GM12878 (cell line): ENCODE measurements around the gene DCP1A. TPM values are rescaled to one million over a fixed set of nuclear protein-coding genes. Genes with fewer than 3 reads are reported as not detected.

Source experiments
- ATAC-seq: fragments of 200-7000 bp; cut with Tn5 transposase; 3 replicates; pipeline ENCODE4 v1.9.1; 2020; ENCODE audit warnings: mild to moderate bottlenecking, moderate library complexity
- BruUV-seq: library from RNA; stranded (reverse); fragments of 400-500 nt; replicated peaks from 2 replicates; lab custom pipeline; 2021; lab: Mats Ljungman, UMichigan
- CTCF ChIA-PET: fragments of 300-600 bp; sonication (Branson Sonifier 250); formaldehyde crosslinking; extraction: SDS; loops from one replicate; lab custom pipeline; 2021; ENCODE audit warnings: inconsistent platforms; lab: Yijun Ruan, JAX
- POLR2A ChIA-PET: fragments of 350-600 bp; formaldehyde crosslinking; extraction: SDS; loops from one replicate; lab custom pipeline; 2021; ENCODE audit warnings: inconsistent platforms; lab: Charles Lee
- RAD21 ChIA-PET: fragments of 300-600 bp; sonication (Branson Sonifier 250); formaldehyde crosslinking; loops from one replicate; lab custom pipeline; 2023; ENCODE audit warnings: antibody characterized with exemption; ENCODE audit not compliant: unreplicated experiment; lab: Charles Lee
- SMC1A ChIA-PET: fragments of 300-600 bp; sonication (Branson Sonifier 250); formaldehyde crosslinking; loops from one replicate; lab custom pipeline; 2023; ENCODE audit not compliant: unreplicated experiment, uncharacterized antibody; lab: Charles Lee
- DNase-seq: peaks from one replicate; pipeline ENCODE4 v3.0.0-alpha.2; 2011; ENCODE audit warnings: low read depth, low spot score
- FAIRE-seq: peaks from 3 replicates; lab custom pipeline; 2011; peaks lifted over from hg19 to GRCh38; lab: Jason Lieb, UNC
- H2AFZ ChIP-seq: 2 replicates; pipeline ENCODE4 v1.6.0; 2011; ENCODE audit warnings: low read depth, low read length, control low read depth; ENCODE audit not compliant: control insufficient read depth
- H3K27ac ChIP-seq: 2 replicates; pipeline ENCODE4 v1.5.1; 2011; ENCODE audit warnings: control low read depth; ENCODE audit not compliant: control insufficient read depth, insufficient read depth
- H3K27me3 ChIP-seq, 2 experiments: replicated peaks in 1 of 2; 2 replicates each; pipeline versions ENCODE4 v1.6.0 to v1.6.1; 2011; ENCODE audit warnings: low read length in 1 of 2; ENCODE audit not compliant: control insufficient read depth in 2 of 2, insufficient read depth in 2 of 2
- H3K36me3 ChIP-seq, 2 experiments: 2 replicates each; pipeline ENCODE4 v1.5.1; 2011; ENCODE audit warnings: low read length in 1 of 2; ENCODE audit not compliant: control insufficient read depth in 2 of 2, insufficient read depth in 2 of 2
- H3K4me1 ChIP-seq: 2 replicates; pipeline ENCODE4 v1.6.1; 2011; ENCODE audit warnings: mild to moderate bottlenecking, low read length, moderate library complexity, mixed read lengths; ENCODE audit not compliant: control insufficient read depth, insufficient read depth
- H3K4me2 ChIP-seq: 2 replicates; pipeline ENCODE4 v1.6.0; 2011; ENCODE audit warnings: control low read depth; ENCODE audit not compliant: control insufficient read depth, insufficient read depth
- H3K4me3 ChIP-seq: fragments of 200-600 bp; sonication (generic); 2 replicates; pipeline ENCODE4 v1.5.1; 2016
- H3K79me2 ChIP-seq: 2 replicates; pipeline ENCODE4 v1.6.0; 2011; ENCODE audit warnings: low read length; ENCODE audit not compliant: control insufficient read depth, insufficient read depth
- H3K9ac ChIP-seq: 2 replicates; pipeline ENCODE4 v1.8.0; 2011; ENCODE audit warnings: low read length, control low read depth, mixed read lengths; ENCODE audit not compliant: control insufficient read depth, insufficient read depth
- H3K9me3 ChIP-seq: replicated peaks from 3 replicates; pipeline ENCODE4 v1.5.1; 2011; ENCODE audit warnings: mild to moderate bottlenecking, low read length; ENCODE audit not compliant: control insufficient read depth, insufficient read depth
- H4K20me1 ChIP-seq: 2 replicates; pipeline ENCODE4 v1.6.0; 2011; ENCODE audit not compliant: control insufficient read depth, insufficient read depth
- BRCA1 ChIP-seq: IDR thresholded peaks from 2 replicates; pipeline ENCODE4 v1.6.1; 2011; ENCODE audit warnings: low read depth, low read length, improper control_type of control experiment
- CREB1 ChIP-seq: IDR thresholded peaks from 2 replicates; pipeline ENCODE4 v1.6.1; 2012; ENCODE audit warnings: low read depth, mild to moderate bottlenecking, inconsistent platforms
- CUX1 ChIP-seq: IDR thresholded peaks from 2 replicates; pipeline ENCODE4 v1.6.1; 2012; ENCODE audit warnings: improper control_type of control experiment, low read depth, low read length; ENCODE audit not compliant: insufficient replicate concordance
- FOXK2 ChIP-seq: fragments of 450-650 bp; IDR thresholded peaks from 2 replicates; pipeline ENCODE4 v1.6.1; 2017; ENCODE audit warnings: mild to moderate bottlenecking, moderate library complexity
- HDGF ChIP-seq: fragments of 450-650 bp; IDR thresholded peaks from 2 replicates; pipeline ENCODE4 v1.6.1; 2016; ENCODE audit warnings: antibody characterized with exemption
- IKZF2 ChIP-seq, 2 experiments: fragments of 450-650 bp; IDR thresholded peaks; 2 replicates each; pipeline ENCODE4 v1.6.1; 2017; ENCODE audit warnings: mild to moderate bottlenecking in 2 of 2, moderate library complexity in 2 of 2
- IRF4 ChIP-seq: IDR thresholded peaks from 2 replicates; pipeline ENCODE4 v1.6.1; 2011; ENCODE audit warnings: low read depth, low read length
- IRF5 ChIP-seq: fragments of 450-650 bp; IDR thresholded peaks from 2 replicates; pipeline ENCODE4 v1.6.1; 2017; ENCODE audit warnings: borderline replicate concordance
- NFYA ChIP-seq: IDR thresholded peaks from 2 replicates; pipeline ENCODE4 v1.6.1; 2011; ENCODE audit warnings: low read depth, mild to moderate bottlenecking, low read length, improper control_type of control experiment, borderline replicate concordance
- RB1 ChIP-seq: fragments of 450-650 bp; formaldehyde crosslinking; IDR thresholded peaks from 2 replicates; pipeline ENCODE4 v1.6.1; 2017; ENCODE audit warnings: mild to moderate bottlenecking, borderline replicate concordance
- SP1 ChIP-seq: IDR thresholded peaks from one replicate; pipeline ENCODE4 v1.6.1; 2011; ENCODE audit warnings: low read depth, low read length
- SUPT20H ChIP-seq: IDR thresholded peaks from 2 replicates; pipeline ENCODE4 v1.6.1; 2011; ENCODE audit warnings: low read depth, mild to moderate bottlenecking, low read length, moderate library complexity, borderline replicate concordance; ENCODE audit not compliant: control insufficient read depth
- WGBS: methylation state at CpG from one replicate; pipeline ENCODE4 v1.1.6; 2016; ENCODE audit warnings: low lambda C conversion rate; ENCODE audit not compliant: insufficient replicate concordance, insufficient coverage; ENCODE audit errors: missing lambda C conversion rate; 5-methylcytosine and 5-hydroxymethylcytosine counted together
- in situ Hi-C: fragments of 300-500 bp; cut with MboI; formaldehyde crosslinking; loops from 9 replicates; pipeline ENCODE4 v1.14.3; 2018; ENCODE audit warnings: mixed read lengths
- intact Hi-C: fragments of 100-400 bp; cut with micrococcal nuclease; formaldehyde crosslinking; loops from one replicate; pipeline ENCODE4 v1.14.2; 2022; ENCODE audit not compliant: unreplicated experiment
- polyA plus RNA-seq, 11 experiments: library from polyadenylated mRNA; depleted of rRNA in 4 of 11; unstranded in 6 of 11; stranded (reverse) in 5 of 11; fragments of >200 nt; fragmentation: Nextera tagmentation in 4 of 11; fragmentation: Illumina TruSeq in 1 of 11; extraction: Ambion mirVana in 4 of 11; extraction: Trizol in 1 of 11; gene quantifications; 1 replicate in 1 of 11; 2 replicates in 10 of 11; pipeline versions ENCODE4 v1.2.1 to v1.2.3, GENCODE V29; 2011 to 2016; ENCODE audit warnings: inconsistent platforms in 2 of 11, missing spikeins in 2 of 11, low read depth in 1 of 11
- total RNA-seq, 4 experiments: library from RNA; depleted of rRNA in 3 of 4; stranded (reverse); fragments of >200 nt in 3 of 4; fragmentation: Illumina TruSeq in 1 of 4; extraction: Trizol in 1 of 4; gene quantifications; 2 replicates each; pipeline versions ENCODE4 v1.2.1 to v1.2.3, GENCODE V29; 2013 to 2021
- TF ChIP-seq, protein P1 (sequence below): fragments of 450-650 bp; IDR thresholded peaks from 2 replicates; pipeline ENCODE4 v1.6.1; 2016; ENCODE audit warnings: mild to moderate bottlenecking, moderate library complexity, borderline replicate concordance

DCP1A gene
- total and polyA plus RNA-seq, 10 of the 15 experiments (the other 5 are each of a cell fraction or from before 2014, with no cell fraction given), result 12.5 to 34.6 (median 16.3) TPM

DNA sequence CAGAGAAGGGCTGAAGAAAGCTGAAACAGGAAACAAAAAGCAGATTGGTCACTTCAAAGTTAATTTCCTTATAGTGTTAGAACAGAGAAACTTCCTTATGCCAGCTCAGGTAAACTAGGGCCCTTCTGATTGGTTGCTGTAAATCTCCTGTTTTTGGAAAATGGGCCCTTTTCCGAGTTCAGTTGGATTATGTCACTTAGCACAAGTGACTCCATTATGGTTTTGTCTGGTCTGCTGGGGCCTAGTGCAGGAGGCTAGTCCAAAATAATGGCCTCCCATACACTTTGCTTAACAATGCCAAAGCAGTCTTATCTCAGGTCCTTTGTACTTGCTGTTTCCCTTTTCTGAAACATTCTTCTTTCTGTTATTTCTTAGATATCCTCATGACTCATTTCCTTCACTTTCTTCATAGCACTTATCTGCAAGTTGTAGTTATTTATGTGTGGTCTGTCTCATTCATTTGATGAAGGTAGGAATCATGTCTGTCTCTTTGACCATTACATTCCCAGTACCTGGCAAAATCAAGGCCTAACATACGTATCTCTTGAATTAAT lies 7.7 kb upstream of the DCP1A start:
- H3K9ac ChIP-seq, result no peak overlapping the region
- RAD21 ChIA-PET, result no interaction called here
- DNase-seq (no peak), ATAC-seq (no peak), FAIRE-seq (no peak)
- POLR2A ChIA-PET, result no interaction called here
- H2AFZ ChIP-seq, result no peak overlapping the region; the same call in 1 of the 2 replicates
- no peaks in the 10 kb centered on the region for H3K79me2 ChIP-seq
- WGBS, result 47% methylated on average over 2 of the region's 2 CpGs
- no peak overlapping the region for H3K4me3 ChIP-seq
- intact Hi-C loops, result no loop called here
- no peaks in the 10 kb centered on the region for H3K36me3 ChIP-seq
- no peaks in the 10 kb centered on the region for H3K27me3 ChIP-seq
- no TSS peak for BruUV-seq
- H3K4me1 ChIP-seq, result no peaks in the 10 kb centered on the region
- H4K20me1 ChIP-seq, result no peaks in the 10 kb centered on the region
- in situ Hi-C loops, result no loop called here
- H3K9me3 ChIP-seq, result no peaks in the 10 kb centered on the region
- no peak overlapping the region for H3K27ac ChIP-seq
- SMC1A ChIA-PET, result no interaction called here
- CTCF ChIA-PET, result no interaction called here
- TF ChIP-seq SUPT20H (no peak), IKZF2 (IDR thresholded peaks at IDR 0.05) (no peak), SP1 (no peak), CREB1 (no peak), RB1 (no peak), IRF5 (no peak), BRCA1 (no peak), FOXK2 (no peak), HDGF (no peak), NFYA (no peak), IRF4 (no peak), CUX1 (no peak)
- TF ChIP-seq, protein P1, sequence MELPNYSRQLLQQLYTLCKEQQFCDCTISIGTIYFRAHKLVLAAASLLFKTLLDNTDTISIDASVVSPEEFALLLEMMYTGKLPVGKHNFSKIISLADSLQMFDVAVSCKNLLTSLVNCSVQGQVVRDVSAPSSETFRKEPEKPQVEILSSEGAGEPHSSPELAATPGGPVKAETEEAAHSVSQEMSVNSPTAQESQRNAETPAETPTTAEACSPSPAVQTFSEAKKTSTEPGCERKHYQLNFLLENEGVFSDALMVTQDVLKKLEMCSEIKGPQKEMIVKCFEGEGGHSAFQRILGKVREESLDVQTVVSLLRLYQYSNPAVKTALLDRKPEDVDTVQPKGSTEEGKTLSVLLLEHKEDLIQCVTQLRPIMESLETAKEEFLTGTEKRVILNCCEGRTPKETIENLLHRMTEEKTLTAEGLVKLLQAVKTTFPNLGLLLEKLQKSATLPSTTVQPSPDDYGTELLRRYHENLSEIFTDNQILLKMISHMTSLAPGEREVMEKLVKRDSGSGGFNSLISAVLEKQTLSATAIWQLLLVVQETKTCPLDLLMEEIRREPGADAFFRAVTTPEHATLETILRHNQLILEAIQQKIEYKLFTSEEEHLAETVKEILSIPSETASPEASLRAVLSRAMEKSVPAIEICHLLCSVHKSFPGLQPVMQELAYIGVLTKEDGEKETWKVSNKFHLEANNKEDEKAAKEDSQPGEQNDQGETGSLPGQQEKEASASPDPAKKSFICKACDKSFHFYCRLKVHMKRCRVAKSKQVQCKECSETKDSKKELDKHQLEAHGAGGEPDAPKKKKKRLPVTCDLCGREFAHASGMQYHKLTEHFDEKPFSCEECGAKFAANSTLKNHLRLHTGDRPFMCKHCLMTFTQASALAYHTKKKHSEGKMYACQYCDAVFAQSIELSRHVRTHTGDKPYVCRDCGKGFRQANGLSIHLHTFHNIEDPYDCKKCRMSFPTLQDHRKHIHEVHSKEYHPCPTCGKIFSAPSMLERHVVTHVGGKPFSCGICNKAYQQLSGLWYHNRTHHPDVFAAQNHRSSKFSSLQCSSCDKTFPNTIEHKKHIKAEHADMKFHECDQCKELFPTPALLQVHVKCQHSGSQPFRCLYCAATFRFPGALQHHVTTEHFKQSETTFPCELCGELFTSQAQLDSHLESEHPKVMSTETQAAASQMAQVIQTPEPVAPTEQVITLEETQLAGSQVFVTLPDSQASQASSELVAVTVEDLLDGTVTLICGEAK, result no peak
- no peak overlapping the region for H3K4me2 ChIP-seq
